Mesothelial cell of epicardium (in vitro differentiated cells): Measurements from ENCODE around the gene ALDOC. TPM values are rescaled to one million over a fixed set of nuclear protein-coding genes. Genes with fewer than 3 reads are reported as not detected.

Experiments
- DNase-seq, 2 experiments: peaks; one replicate each; pipeline ENCODE4 v3.0.0; 2021; ENCODE audit warnings: low spot score in 2 of 2; ENCODE audit not compliant: unreplicated experiment in 2 of 2
- H3K27ac Mint-ChIP-seq: 2 replicates; pipeline ENCODE4 v1.8.0; 2021; ENCODE audit warnings: mixed read lengths
- H3K27me3 Mint-ChIP-seq: 2 replicates; pipeline ENCODE4 v1.8.0; 2021; ENCODE audit warnings: low read depth, mixed read lengths
- H3K36me3 Mint-ChIP-seq: 2 replicates; pipeline ENCODE4 v1.8.0; 2021; ENCODE audit warnings: mixed read lengths
- H3K4me1 Mint-ChIP-seq: 2 replicates; pipeline ENCODE4 v1.8.0; 2021; ENCODE audit warnings: mixed read lengths
- H3K4me3 Mint-ChIP-seq: 2 replicates; pipeline ENCODE4 v1.8.0; 2021; ENCODE audit warnings: mild to moderate bottlenecking, moderate library complexity, mixed read lengths
- H3K9me3 Mint-ChIP-seq: 2 replicates; pipeline ENCODE4 v1.8.0; 2021; ENCODE audit warnings: mixed read lengths
- total RNA-seq: library from RNA; stranded (reverse); gene quantifications from 3 replicates; pipeline ENCODE4 v1.2.1, GENCODE V29; 2021
- TF ChIP-seq, protein P1 (sequence below): fragments of 200-600 bp; sonication (generic); IDR thresholded peaks from one replicate; pipeline ENCODE4 v1.5.0; 2021; ENCODE audit warnings: antibody characterized with exemption; ENCODE audit not compliant: unreplicated experiment

The ALDOC gene
- total RNA-seq, 1 donor from 2014 or later, result 22.6 TPM

GRCh38 chr17:28532050-28532960 lies 44.4 kb downstream of the ALDOC start:
- no peak for DNase-seq
- H3K36me3 Mint-ChIP-seq, result no peaks in the 10 kb centered on the region
- H3K4me1 Mint-ChIP-seq, result peaks cover 1% of the 10 kb centered on the region
- H3K9me3 Mint-ChIP-seq, result no peaks in the 10 kb centered on the region
- TF ChIP-seq, protein P1, sequence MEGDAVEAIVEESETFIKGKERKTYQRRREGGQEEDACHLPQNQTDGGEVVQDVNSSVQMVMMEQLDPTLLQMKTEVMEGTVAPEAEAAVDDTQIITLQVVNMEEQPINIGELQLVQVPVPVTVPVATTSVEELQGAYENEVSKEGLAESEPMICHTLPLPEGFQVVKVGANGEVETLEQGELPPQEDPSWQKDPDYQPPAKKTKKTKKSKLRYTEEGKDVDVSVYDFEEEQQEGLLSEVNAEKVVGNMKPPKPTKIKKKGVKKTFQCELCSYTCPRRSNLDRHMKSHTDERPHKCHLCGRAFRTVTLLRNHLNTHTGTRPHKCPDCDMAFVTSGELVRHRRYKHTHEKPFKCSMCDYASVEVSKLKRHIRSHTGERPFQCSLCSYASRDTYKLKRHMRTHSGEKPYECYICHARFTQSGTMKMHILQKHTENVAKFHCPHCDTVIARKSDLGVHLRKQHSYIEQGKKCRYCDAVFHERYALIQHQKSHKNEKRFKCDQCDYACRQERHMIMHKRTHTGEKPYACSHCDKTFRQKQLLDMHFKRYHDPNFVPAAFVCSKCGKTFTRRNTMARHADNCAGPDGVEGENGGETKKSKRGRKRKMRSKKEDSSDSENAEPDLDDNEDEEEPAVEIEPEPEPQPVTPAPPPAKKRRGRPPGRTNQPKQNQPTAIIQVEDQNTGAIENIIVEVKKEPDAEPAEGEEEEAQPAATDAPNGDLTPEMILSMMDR, result no peak
- H3K27me3 Mint-ChIP-seq, result no peaks in the 10 kb centered on the region
- H3K4me3 Mint-ChIP-seq, result no peak overlapping the region
- no peak overlapping the region for H3K27ac Mint-ChIP-seq

DNA sequence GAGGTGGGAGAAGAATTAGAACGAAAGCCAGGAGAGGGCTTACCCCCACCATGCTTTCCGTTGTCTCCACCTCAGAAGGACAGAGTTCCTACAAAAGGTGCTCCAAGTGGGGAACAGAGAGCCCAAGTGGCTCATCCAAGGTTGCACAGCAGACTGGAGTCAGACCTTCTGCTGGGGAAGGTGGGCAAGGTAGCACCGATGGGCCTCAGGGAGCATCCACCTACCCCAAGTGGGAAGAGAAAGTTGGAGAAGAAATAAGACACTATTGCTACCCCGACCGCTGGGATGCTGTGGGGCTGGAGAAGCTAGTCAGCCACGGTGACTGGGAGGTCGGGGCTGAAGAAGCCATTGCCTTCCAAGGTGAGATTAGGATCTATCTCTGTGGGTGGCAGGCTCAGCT lies 45.8 kb downstream of the ALDOC start:
- Mint-ChIP-seq H3K27ac (no peak overlapping the region), H3K4me3 (no peak overlapping the region)

DNA sequence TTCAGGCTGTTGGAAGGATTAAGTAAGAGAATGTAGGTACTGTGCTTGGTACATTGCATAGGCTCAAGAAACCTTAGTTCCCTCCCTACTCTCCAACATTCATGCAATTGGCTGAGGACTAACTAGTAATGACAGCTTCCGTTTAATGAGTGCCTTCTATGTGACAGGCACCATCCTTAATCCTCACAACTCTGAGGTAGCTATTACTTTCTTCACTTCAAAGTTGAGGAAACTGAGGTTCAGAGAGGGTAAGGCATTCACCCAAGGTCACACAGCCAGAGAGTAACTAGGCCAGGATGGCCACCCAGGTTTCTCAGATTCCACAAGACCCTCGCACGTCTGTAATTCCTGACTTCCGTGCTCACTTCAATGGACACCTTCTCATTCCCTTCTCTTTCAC lies 46.4 kb downstream of the ALDOC start:
- DNase-seq, result no peak
- H3K4me1 Mint-ChIP-seq, result peaks cover 12% of the 10 kb centered on the region
- no peak overlapping the region for H3K4me3 Mint-ChIP-seq
- no peaks in the 10 kb centered on the region for H3K9me3 Mint-ChIP-seq
- no peak overlapping the region for H3K27ac Mint-ChIP-seq
- TF ChIP-seq, protein P1, result no peak
- no peaks in the 10 kb centered on the region for H3K36me3 Mint-ChIP-seq
- no peaks in the 10 kb centered on the region for H3K27me3 Mint-ChIP-seq

More for the DNA sequence above, 45.8 kb downstream of the ALDOC start:
- TF ChIP-seq, protein P1, result no peak
- no peaks in the 10 kb centered on the region for H3K9me3 Mint-ChIP-seq
- H3K36me3 Mint-ChIP-seq, result no peaks in the 10 kb centered on the region
- no peak for DNase-seq
- no peaks in the 10 kb centered on the region for H3K27me3 Mint-ChIP-seq
- H3K4me1 Mint-ChIP-seq, result peaks cover 6% of the 10 kb centered on the region

DNA sequence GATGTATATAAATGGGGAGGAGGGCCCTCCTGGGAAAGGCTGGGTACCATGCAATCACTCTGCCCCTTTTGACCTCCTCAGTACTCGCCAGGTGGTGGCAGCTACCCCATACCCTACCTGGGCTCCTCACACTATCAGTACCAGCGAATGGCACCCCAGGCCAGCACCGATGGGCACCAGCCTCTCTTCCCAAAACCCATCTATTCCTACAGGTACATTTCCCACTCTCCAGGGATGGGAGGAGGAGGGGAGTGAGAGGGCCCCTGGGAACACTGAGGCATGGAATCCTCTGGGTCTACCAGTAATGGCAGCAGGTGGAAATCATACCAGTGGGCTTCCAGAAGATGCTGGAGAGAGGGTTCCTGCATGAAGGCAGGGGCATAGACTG lies 47.7 kb downstream of the ALDOC start:
- H3K9me3 Mint-ChIP-seq, result no peaks in the 10 kb centered on the region
- H3K4me3 Mint-ChIP-seq, result no peak overlapping the region
- no peak for DNase-seq
- no peak overlapping the region for H3K27ac Mint-ChIP-seq
- H3K27me3 Mint-ChIP-seq, result no peaks in the 10 kb centered on the region
- no peaks in the 10 kb centered on the region for H3K36me3 Mint-ChIP-seq
- peaks cover 20% of the 10 kb centered on the region for H3K4me1 Mint-ChIP-seq
- TF ChIP-seq, protein P1, result no peak

DNA sequence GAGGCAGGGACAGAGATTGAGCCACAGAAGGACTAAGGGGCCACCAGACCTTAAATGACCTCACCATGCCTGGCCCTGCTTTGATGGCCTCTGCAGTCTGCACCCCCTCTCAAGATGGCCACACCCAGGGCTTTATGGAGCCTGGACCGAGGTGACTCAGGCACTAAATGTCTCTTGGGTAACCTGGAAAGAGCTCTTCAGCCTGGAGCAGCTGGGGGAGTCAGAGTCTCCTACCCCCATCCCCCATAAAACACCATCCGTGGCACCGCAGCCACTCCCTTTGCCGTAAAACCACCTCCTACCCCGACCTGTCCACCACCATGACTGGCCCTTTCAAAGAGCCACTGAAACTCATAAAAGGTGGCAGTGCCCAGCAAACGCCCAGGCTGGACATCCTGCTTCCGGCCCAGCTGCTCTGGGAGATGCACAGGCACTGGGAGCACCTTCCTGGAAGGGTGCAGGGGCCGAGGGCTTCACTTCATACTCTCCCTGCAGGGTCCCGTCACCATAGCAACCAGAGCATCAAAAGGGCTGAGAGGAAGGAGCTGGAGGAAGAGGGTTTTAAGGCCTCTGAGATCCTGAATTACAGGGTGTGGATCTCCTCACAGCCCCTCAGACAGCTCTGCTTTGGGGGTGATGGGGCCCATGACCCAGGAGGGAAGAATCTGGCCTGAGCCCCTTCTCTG lies 48.2 kb downstream of the ALDOC start:
- TF ChIP-seq, protein P1, result no peak
- Mint-ChIP-seq H3K36me3 (no peaks in the 10 kb centered on the region), H3K27ac (no peak overlapping the region), H3K27me3 (no peaks in the 10 kb centered on the region), H3K9me3 (no peaks in the 10 kb centered on the region), H3K4me3 (no peak overlapping the region), H3K4me1 (peaks cover 20% of the 10 kb centered on the region)
- DNase-seq, result no peak
